ENCODE data around the gene NRARP.

- no peak for TF ChIP-seq POLR2A (IDR thresholded peaks at IDR 0.05; ENCODE audit: control extremely low read depth in 1 of 2, low read depth in 2 of 2, low read length in 2 of 2)
- TF ChIP-seq CTCF (IDR thresholded peaks at IDR 0.05; ENCODE audit: control extremely low read depth in 1 of 3, insufficient read depth in 1 of 3, low read depth in 1 of 3, low read length in 3 of 3): no peak
- no peak for TF ChIP-seq EZH2 (IDR thresholded peaks at IDR 0.05; ENCODE audit: low read depth, low read length, severe bottlenecking)
- no peak for TF ChIP-seq RAD21 (IDR thresholded peaks at IDR 0.05 in 1 of 2, conservative IDR thresholded peaks at IDR 0.05 in 1 of 2; ENCODE audit: low read depth in 2 of 2, low read length in 2 of 2)
- no peak for TF ChIP-seq BACH1 (IDR thresholded peaks at IDR 0.05; ENCODE audit: low read length)
- no peak for TF ChIP-seq ZNF274 (IDR thresholded peaks at IDR 0.05; ENCODE audit: borderline replicate concordance, extremely low read depth, low read length)
These were observed 13.5 kb upstream of the NRARP start for GRCh38 chr9:137315581-137316011.
